Keratinocyte (primary cell): Measurements from ENCODE around the gene VAC14. TPM values are rescaled to one million over a fixed set of nuclear protein-coding genes. Genes with fewer than 3 reads are reported as not detected.

Source experiments
- DNase-seq: peaks from one replicate; pipeline ENCODE4 v3.0.0-alpha.2; 2011; ENCODE audit warnings: low read depth, missing footprints, low spot score
- FAIRE-seq: peaks from 2 replicates; lab custom pipeline; 2011; peaks lifted over from hg19 to GRCh38; lab: Jason Lieb, UNC
- H2AFZ ChIP-seq: 2 replicates; pipeline ENCODE4 v1.6.0; 2012; ENCODE audit warnings: low read length, control low read depth, inconsistent platforms; ENCODE audit not compliant: control insufficient read depth
- H3K27ac ChIP-seq: 2 replicates; pipeline ENCODE4 v1.5.1; 2011; ENCODE audit warnings: low read length; ENCODE audit not compliant: control insufficient read depth, insufficient read depth
- H3K27me3 ChIP-seq: 3 replicates; pipeline ENCODE4 v1.6.0; 2011; ENCODE audit warnings: low read length; ENCODE audit not compliant: control insufficient read depth, insufficient read depth; ENCODE audit errors: extremely low read depth
- H3K36me3 ChIP-seq, 2 experiments: 2 replicates in 1 of 2; 3 replicates in 1 of 2; pipeline ENCODE4 v1.5.1; 2011; ENCODE audit warnings: low read length in 2 of 2, mild to moderate bottlenecking in 1 of 2; ENCODE audit not compliant: control insufficient read depth in 2 of 2, insufficient read depth in 2 of 2; ENCODE audit errors: extremely low read depth in 1 of 2
- H3K4me1 ChIP-seq: 3 replicates; pipeline ENCODE4 v1.5.1; 2011; ENCODE audit warnings: low read length; ENCODE audit not compliant: control insufficient read depth, insufficient read depth; ENCODE audit errors: extremely low read depth
- H3K4me2 ChIP-seq: 3 replicates; pipeline ENCODE4 v1.6.0; 2011; ENCODE audit warnings: low read depth, low read length; ENCODE audit not compliant: control insufficient read depth, insufficient read depth; ENCODE audit errors: extremely low read depth
- H3K4me3 ChIP-seq, 3 experiments: fragments of 200-600 bp in 1 of 3; sonication (generic) in 1 of 3; 2 replicates in 2 of 3; 3 replicates in 1 of 3; pipeline ENCODE4 v1.5.1; 2011 to 2016; ENCODE audit warnings: low read length in 3 of 3, mild to moderate bottlenecking in 3 of 3, control low read depth in 2 of 3, inconsistent platforms in 1 of 3, low read depth in 1 of 3, mixed read lengths in 1 of 3, mixed run types in 1 of 3, moderate library complexity in 1 of 3; ENCODE audit not compliant: control insufficient read depth in 2 of 3, insufficient read depth in 2 of 3; ENCODE audit errors: extremely low read depth in 1 of 3
- H3K79me2 ChIP-seq: 2 replicates; pipeline ENCODE4 v1.6.0; 2012; ENCODE audit warnings: low read length; ENCODE audit not compliant: control insufficient read depth, insufficient read depth
- H3K9ac ChIP-seq: 3 replicates; pipeline ENCODE4 v1.6.0; 2011; ENCODE audit warnings: low read length; ENCODE audit not compliant: control insufficient read depth, insufficient read depth; ENCODE audit errors: extremely low read depth
- H3K9me1 ChIP-seq: 3 replicates; pipeline ENCODE4 v1.6.0; 2011; ENCODE audit warnings: low read length; ENCODE audit not compliant: control insufficient read depth, insufficient read depth; ENCODE audit errors: extremely low read depth
- H3K9me3 ChIP-seq: 2 replicates; pipeline ENCODE4 v1.5.1; 2012; ENCODE audit warnings: low read depth, low read length; ENCODE audit not compliant: control insufficient read depth
- H4K20me1 ChIP-seq: 3 replicates; pipeline ENCODE4 v1.6.0; 2011; ENCODE audit warnings: low read length; ENCODE audit not compliant: control insufficient read depth, insufficient read depth; ENCODE audit errors: extremely low read depth
- EZH2 ChIP-seq: IDR thresholded peaks from one replicate; pipeline ENCODE4 v1.6.1; 2012; ENCODE audit warnings: inconsistent platforms, mild to moderate bottlenecking, low read length, moderate library complexity
- dilution Hi-C: fragments of 300-500 bp; cut with MboI; formaldehyde crosslinking; loops from one replicate; pipeline ENCODE4 v1.7.0; 2020; ENCODE audit warnings: low sequenced_read_pairs; ENCODE audit not compliant: extremely low pct_ligation_motif_present
- polyA plus RNA-seq, 5 experiments: library from polyadenylated mRNA; depleted of rRNA in 3 of 5; stranded (reverse) in 3 of 5; stranded (forward) in 1 of 5; unstranded in 1 of 5; fragments of >200 nt; gene quantifications; 1 replicate in 1 of 5; 2 replicates in 3 of 5; 3 replicates in 1 of 5; pipeline versions ENCODE4 v1.2.1 to v1.2.3, GENCODE V29; 2011 to 2012; ENCODE audit warnings: missing spikeins in 2 of 5, low read depth in 1 of 5, low replicate concordance in 1 of 5
- TF ChIP-seq, protein P1 (sequence below), 3 experiments: IDR thresholded peaks in 1 of 3; conservative IDR thresholded peaks in 1 of 3; optimal IDR thresholded peaks in 1 of 3; 2 replicates in 2 of 3; 3 replicates in 1 of 3; pipeline versions ENCODE3 to v1.5.1; 2011; ENCODE audit warnings: low read length in 3 of 3, mild to moderate bottlenecking in 3 of 3, moderate library complexity in 2 of 3, control low read depth in 1 of 3, inconsistent platforms in 1 of 3; ENCODE audit not compliant: insufficient read depth in 2 of 3; ENCODE audit errors: extremely low read depth in 1 of 3

VAC14 gene
- polyA plus RNA-seq, 1 donor (not counting 4 experiments of a cell fraction or from before 2014, with no cell fraction given) = 15.9 TPM

DNA sequence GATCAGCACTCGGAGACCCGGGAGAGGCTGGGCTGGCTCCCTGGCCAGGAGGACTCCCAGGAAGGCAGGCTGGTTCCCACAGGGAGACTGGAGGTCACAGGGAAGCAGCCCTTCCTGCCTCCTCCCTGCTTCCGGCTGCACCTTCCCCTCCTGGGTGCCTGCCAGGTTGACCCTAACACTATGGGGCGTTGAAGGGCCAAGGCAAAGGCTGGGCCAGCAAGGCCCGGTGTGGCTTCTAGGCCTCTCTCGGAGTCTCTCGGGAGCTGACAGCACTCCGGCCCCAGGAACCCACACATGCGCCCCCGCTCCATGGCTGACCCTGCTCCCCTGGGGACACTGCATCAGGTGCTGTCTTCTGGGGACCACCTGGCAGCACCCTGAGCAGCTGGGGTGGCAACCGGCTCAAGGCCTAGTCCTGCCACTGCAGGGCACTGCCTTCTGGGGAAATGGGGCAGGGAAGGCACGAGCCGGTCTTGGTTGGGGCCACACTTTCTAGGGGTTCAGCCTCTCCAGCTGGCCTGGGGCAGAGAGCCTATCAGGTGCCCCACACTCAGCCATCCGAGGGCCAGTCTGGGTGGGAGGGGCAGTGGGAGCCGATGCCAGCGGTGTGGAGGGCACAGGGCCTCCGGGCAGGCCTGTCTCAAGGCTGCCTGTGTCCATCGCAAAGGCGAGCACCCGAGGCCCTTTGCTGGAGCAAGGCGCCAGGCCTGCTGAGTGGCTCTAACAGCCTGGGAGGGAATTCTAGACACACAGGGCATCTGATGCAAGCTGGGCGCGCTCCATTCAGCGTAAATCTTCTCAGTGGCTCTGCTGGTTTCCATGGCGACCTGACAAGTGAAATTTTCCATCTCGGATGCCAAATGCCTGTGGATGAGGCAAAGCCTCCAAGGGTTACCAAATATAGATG, 109.5 kb downstream of the VAC14 start:
- dilution Hi-C loops = no loop called here
- Histone ChIP-seq H3K4me3 (no peak overlapping the region), H3K36me3 (no peaks in the 10 kb centered on the region), H3K9ac (no peak overlapping the region), H3K79me2 (no peaks in the 10 kb centered on the region), H3K9me1 (no peaks in the 10 kb centered on the region), H3K9me3 (no peaks in the 10 kb centered on the region), H3K27me3 (no peaks in the 10 kb centered on the region), H3K4me2 (no peak overlapping the region), H4K20me1 (no peaks in the 10 kb centered on the region), H2AFZ (no peak overlapping the region), H3K4me1 (peaks cover 51% of the 10 kb centered on the region), H3K27ac (no peak overlapping the region)
- TF ChIP-seq EZH2 = no peak
- TF ChIP-seq, protein P1, sequence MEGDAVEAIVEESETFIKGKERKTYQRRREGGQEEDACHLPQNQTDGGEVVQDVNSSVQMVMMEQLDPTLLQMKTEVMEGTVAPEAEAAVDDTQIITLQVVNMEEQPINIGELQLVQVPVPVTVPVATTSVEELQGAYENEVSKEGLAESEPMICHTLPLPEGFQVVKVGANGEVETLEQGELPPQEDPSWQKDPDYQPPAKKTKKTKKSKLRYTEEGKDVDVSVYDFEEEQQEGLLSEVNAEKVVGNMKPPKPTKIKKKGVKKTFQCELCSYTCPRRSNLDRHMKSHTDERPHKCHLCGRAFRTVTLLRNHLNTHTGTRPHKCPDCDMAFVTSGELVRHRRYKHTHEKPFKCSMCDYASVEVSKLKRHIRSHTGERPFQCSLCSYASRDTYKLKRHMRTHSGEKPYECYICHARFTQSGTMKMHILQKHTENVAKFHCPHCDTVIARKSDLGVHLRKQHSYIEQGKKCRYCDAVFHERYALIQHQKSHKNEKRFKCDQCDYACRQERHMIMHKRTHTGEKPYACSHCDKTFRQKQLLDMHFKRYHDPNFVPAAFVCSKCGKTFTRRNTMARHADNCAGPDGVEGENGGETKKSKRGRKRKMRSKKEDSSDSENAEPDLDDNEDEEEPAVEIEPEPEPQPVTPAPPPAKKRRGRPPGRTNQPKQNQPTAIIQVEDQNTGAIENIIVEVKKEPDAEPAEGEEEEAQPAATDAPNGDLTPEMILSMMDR (optimal IDR thresholded peaks at IDR 0.05 in 1 of 3, IDR thresholded peaks at IDR 0.05 in 1 of 3, conservative IDR thresholded peaks at IDR 0.05 in 1 of 3; ENCODE audit: extremely low read depth in 1 of 3, insufficient read depth in 2 of 3, low read length in 3 of 3) = no peak
- FAIRE-seq (no peak), DNase-seq (no peak)

DNA sequence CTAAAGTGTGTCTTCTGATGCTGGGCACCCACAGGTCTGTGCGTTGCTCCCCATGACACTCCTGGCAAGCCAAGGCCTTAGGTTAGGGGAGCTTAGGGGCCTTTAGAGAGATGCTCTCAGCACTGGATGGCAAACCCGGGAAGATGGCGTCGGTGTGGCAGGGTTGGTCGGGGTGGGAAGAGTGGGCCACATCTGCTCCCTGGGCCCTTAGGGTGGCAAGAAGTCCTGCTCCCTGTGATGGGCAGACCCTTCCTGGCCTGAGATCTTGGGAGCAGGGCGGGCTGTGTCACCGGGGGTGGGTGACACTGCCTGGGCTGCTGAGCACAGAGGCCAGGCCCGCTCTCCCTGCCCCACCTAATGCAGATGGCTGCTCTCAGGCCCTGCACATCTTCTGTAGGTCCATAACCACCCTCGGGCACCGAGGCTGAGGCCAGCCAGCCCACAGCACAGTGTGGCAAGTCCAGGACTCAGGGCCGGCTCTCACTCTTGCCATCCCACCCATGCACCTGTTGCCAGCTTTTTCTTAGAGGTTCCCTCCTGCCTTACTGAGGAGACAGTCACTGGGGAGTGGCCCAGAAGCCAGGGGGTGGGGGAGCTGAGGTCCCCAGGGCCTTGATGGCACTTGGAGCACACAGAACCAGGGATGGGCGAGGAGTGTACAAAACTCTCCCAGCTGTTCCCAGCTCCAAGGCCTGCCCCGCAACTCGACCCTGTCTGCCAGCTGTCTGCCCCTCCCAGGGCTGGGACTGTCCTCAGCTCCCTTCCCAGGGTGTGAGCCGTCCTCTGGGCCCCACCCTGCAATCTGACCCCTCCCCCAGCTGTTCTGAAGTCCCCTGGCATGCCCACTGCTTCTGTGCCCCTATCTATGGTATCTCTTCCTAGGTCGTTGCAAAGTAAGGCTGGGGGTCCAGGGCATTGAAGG, 110.7 kb downstream of the VAC14 start:
- no peak for FAIRE-seq
- no peak for DNase-seq
- H2AFZ ChIP-seq = no peak overlapping the region
- H3K27ac ChIP-seq = no peak overlapping the region
- no peaks in the 10 kb centered on the region for H3K9me1 ChIP-seq
- H3K4me2 ChIP-seq = no peak overlapping the region
- H3K36me3 ChIP-seq = no peaks in the 10 kb centered on the region
- peaks cover 2% of the 10 kb centered on the region for H3K79me2 ChIP-seq
- H3K4me1 ChIP-seq = peaks cover 44% of the 10 kb centered on the region
- no peaks in the 10 kb centered on the region for H3K9me3 ChIP-seq
- dilution Hi-C loops = no loop called here
- H3K4me3 ChIP-seq = no peak overlapping the region
- no peak for TF ChIP-seq EZH2
- TF ChIP-seq, protein P1 (optimal IDR thresholded peaks at IDR 0.05 in 1 of 3, IDR thresholded peaks at IDR 0.05 in 1 of 3, conservative IDR thresholded peaks at IDR 0.05 in 1 of 3; ENCODE audit: extremely low read depth in 1 of 3, insufficient read depth in 2 of 3, low read length in 3 of 3) = no peak
- no peaks in the 10 kb centered on the region for H3K27me3 ChIP-seq
- no peaks in the 10 kb centered on the region for H4K20me1 ChIP-seq
- H3K9ac ChIP-seq = no peak overlapping the region
